ENCODE results near the gene CSE1L.
"Not testable (repeated sequence)": the region's sequence is repeated elsewhere in the genome, so short reads cannot be mapped to it uniquely, and the experiment has no call there.

CSE1L gene

GRCh38 chr20:49103019-49103418 is 56.9 kb downstream of the CSE1L start:
- TF ChIP-seq CTCF (IDR thresholded peaks at IDR 0.05; ENCODE audit: borderline replicate concordance, insufficient read depth, low read depth, low read length), result no peak
- no peak overlapping the region for H3K4me3 ChIP-seq (ENCODE audit: low read depth, low read length)

DNA sequence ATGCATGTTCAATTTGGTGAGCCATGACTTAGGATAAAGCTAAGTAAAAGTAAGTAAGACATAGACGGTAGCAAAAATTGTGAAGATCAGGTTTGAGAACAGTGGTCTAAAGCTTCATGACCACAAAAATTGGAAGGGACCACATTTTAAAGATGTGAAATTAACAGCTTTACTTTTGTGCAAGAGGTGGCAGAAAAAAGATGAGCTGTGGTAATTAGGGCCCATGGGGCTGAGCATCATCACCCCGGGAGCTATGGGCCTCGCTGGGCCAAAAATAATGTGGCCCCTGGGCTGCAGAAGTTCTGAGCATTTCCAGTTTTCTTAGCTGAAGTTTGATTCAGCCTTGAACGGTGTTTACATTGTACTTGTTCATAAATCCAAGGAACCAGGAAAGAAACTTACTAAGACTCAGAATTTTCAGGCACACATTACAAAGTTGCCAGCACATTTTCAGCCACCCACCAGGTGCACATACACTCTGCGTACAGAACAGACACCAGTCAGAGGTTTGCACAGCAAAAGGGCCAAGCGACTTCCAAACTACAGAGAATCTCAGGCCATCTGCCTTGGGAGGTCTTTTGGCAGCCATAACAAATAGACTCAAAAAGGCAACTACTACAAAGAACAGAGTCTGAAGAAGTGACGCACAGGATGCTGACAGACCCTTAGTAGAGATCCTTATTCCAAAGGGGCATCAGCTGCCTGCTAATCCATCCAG is 57.7 kb downstream of the CSE1L start:
- TF ChIP-seq CTCF (IDR thresholded peaks at IDR 0.05; ENCODE audit: borderline replicate concordance, insufficient read depth, low read depth, low read length), result no peak
- no peak overlapping the region for H3K4me3 ChIP-seq (ENCODE audit: low read depth, low read length)

GRCh38 chr20:49104365-49104648 is 58.2 kb downstream of the CSE1L start:
- H3K4me3 ChIP-seq (ENCODE audit: low read depth, low read length), result no peak overlapping the region
- TF ChIP-seq CTCF (IDR thresholded peaks at IDR 0.05; ENCODE audit: borderline replicate concordance, insufficient read depth, low read depth, low read length), result no peak

DNA sequence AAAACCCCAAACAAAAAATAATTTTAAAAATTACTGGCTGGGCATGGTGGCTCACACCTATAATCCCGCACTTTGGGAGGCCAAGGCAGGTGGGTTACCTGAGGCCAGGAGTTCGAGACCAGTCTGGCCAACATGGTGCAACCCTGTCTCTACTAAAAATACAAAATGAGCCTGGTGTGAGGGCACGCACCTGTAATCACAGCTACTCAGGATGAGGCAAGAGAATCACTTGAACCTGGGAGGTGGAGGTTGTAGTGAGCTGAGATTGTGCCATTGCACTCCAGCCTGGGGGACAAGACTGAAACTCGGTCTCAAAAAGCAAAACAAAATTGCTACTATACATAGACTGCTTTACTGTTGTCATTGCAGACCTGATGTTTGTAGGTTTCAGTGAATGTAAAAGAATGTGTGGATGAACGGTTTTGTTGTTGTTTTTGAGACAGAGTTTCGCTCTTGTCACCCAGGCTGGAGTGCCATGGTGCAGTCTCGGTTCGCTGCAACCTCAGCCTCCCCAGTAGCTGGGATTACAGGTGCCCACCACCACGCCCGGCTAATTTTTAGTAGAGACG is 59.0 kb downstream of the CSE1L start:
- H3K4me3 ChIP-seq (ENCODE audit: low read depth, low read length), result not testable (repeated sequence)

DNA sequence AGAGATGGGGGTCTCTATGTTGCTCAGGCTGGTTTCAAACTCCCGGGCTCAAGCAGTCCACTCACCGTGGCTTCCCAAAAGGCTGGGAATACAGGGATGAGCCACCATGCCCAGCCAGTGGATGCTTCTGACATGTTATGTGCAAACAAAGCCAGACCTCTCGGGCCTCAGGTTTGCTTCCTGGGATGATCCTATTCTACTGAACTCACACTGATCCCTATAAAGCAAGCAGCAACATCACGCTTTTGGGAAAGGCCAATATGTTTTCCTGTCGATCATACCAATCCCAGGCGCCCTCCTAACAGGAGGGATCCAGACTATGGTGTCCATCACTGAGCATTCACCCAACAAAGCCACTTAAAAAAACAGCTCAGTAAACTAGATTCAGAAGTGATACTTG is 60.2 kb downstream of the CSE1L start:
- TF ChIP-seq CTCF (IDR thresholded peaks at IDR 0.05; ENCODE audit: borderline replicate concordance, insufficient read depth, low read depth, low read length), result no peak

GRCh38 chr20:49110767-49111694 is 64.9 kb downstream of the CSE1L start:
- H3K4me3 ChIP-seq (ENCODE audit: low read depth, low read length), result no peak overlapping the region
- TF ChIP-seq CTCF (IDR thresholded peaks at IDR 0.05; ENCODE audit: borderline replicate concordance, insufficient read depth, low read depth, low read length), result no peak

More for the DNA sequence above, 60.2 kb downstream of the CSE1L start:
- H3K4me3 ChIP-seq (ENCODE audit: low read depth, low read length), result no peak overlapping the region

- no peak overlapping the region for H3K4me3 ChIP-seq (ENCODE audit: low read depth, low read length)
- TF ChIP-seq CTCF (IDR thresholded peaks at IDR 0.05; ENCODE audit: borderline replicate concordance, insufficient read depth, low read depth, low read length), result no peak
These were observed 66.6 kb downstream of the CSE1L start for GRCh38 chr20:49112596-49113274.

Measured in GM12875 (cell line).